Type B pancreatic cell (in vitro differentiated cells): ENCODE data around the gene STX12. TPM values are rescaled to one million over a fixed set of nuclear protein-coding genes. Genes with fewer than 3 reads are reported as not detected.
"Not testable (repeated sequence)": the region's sequence is repeated elsewhere in the genome, so short reads cannot be mapped to it uniquely, and the experiment has no call there.

Experiments used
- DNase-seq: peaks from one replicate; pipeline ENCODE4 v3.0.0; 2021; ENCODE audit warnings: mixed read lengths; ENCODE audit not compliant: unreplicated experiment; ENCODE audit errors: extremely low spot score
- H3K27ac Mint-ChIP-seq: 2 replicates; pipeline ENCODE4 v1.8.0; 2021; ENCODE audit warnings: mild to moderate bottlenecking, mixed read lengths
- H3K27me3 Mint-ChIP-seq: 2 replicates; pipeline ENCODE4 v1.8.0; 2021; ENCODE audit warnings: mixed read lengths
- H3K36me3 Mint-ChIP-seq: 2 replicates; pipeline ENCODE4 v1.8.0; 2021; ENCODE audit warnings: mixed read lengths
- H3K4me1 Mint-ChIP-seq: one replicate; pipeline ENCODE4 v1.8.0; 2021; ENCODE audit warnings: mixed read lengths; ENCODE audit not compliant: unreplicated experiment
- H3K4me3 Mint-ChIP-seq: 2 replicates; pipeline ENCODE4 v1.8.0; 2021; ENCODE audit warnings: mild to moderate bottlenecking, mixed read lengths
- H3K9me3 Mint-ChIP-seq: 2 replicates; pipeline ENCODE4 v1.8.0; 2021; ENCODE audit warnings: mixed read lengths
- CTCF ChIP-seq: fragments of 200-600 bp; sonication (generic); conservative IDR thresholded peaks from 2 replicates; pipeline ENCODE4 v1.5.0; 2021; ENCODE audit warnings: antibody characterized with exemption, mild to moderate bottlenecking
- total RNA-seq: library from RNA; stranded (reverse); gene quantifications from 2 replicates; pipeline ENCODE4 v1.2.1, GENCODE V29; 2021; ENCODE audit warnings: low replicate concordance

The STX12 gene
- total RNA-seq, 1 donor from 2014 or later = 28.9 TPM

GRCh38 chr1:27849951-27850350 is 76.9 kb downstream of the STX12 start:
- no peaks in the 10 kb centered on the region for H3K4me1 Mint-ChIP-seq

GRCh38 chr1:27855085-27855484 is 82.1 kb downstream of the STX12 start:
- no peak for TF ChIP-seq CTCF
- Mint-ChIP-seq H3K4me1 (peaks cover 5% of the 10 kb centered on the region), H3K4me3 (no peak overlapping the region)

More at GRCh38 chr1:27849951-27850350, 76.9 kb downstream of the STX12 start:
- H3K27ac Mint-ChIP-seq = no peak overlapping the region
- no peak overlapping the region for H3K4me3 Mint-ChIP-seq
- TF ChIP-seq CTCF = no peak
- no peak for DNase-seq
- H3K27me3 Mint-ChIP-seq = no peaks in the 10 kb centered on the region
- peaks cover 39% of the 10 kb centered on the region for H3K36me3 Mint-ChIP-seq
- H3K9me3 Mint-ChIP-seq = no peaks in the 10 kb centered on the region

GRCh38 chr1:27856561-27857343 is 83.7 kb downstream of the STX12 start:
- no peak for TF ChIP-seq CTCF
- Mint-ChIP-seq H3K27me3 (no peaks in the 10 kb centered on the region), H3K9me3 (no peaks in the 10 kb centered on the region), H3K4me1 (peaks cover 5% of the 10 kb centered on the region), H3K36me3 (peaks cover 1% of the 10 kb centered on the region), H3K4me3 (no peak overlapping the region), H3K27ac (no peak overlapping the region)
- DNase-seq = no peak

More at GRCh38 chr1:27855085-27855484, 82.1 kb downstream of the STX12 start:
- Mint-ChIP-seq H3K27ac (no peak overlapping the region), H3K36me3 (peaks cover 17% of the 10 kb centered on the region), H3K27me3 (no peaks in the 10 kb centered on the region), H3K9me3 (no peaks in the 10 kb centered on the region)
- no peak for DNase-seq

GRCh38 chr1:27857552-27857951 is 84.5 kb downstream of the STX12 start:
- not testable (repeated sequence) for H3K27me3 Mint-ChIP-seq, H3K36me3 Mint-ChIP-seq, H3K4me3 Mint-ChIP-seq, DNase-seq, H3K27ac Mint-ChIP-seq, H3K9me3 Mint-ChIP-seq, H3K4me1 Mint-ChIP-seq

- TF ChIP-seq CTCF = peak; percentile 92
- Mint-ChIP-seq H3K27ac (peak overlapping the region; percentile 65), H3K27me3 (no peaks in the 10 kb centered on the region)
Observed at GRCh38 chr1:27858072-27858948, 85.3 kb downstream of the STX12 start.

More at GRCh38 chr1:27858072-27858948, 85.3 kb downstream of the STX12 start:
- H3K4me3 Mint-ChIP-seq = no peak overlapping the region
- peak; percentile 83 for DNase-seq
- no peaks in the 10 kb centered on the region for H3K9me3 Mint-ChIP-seq
- H3K36me3 Mint-ChIP-seq = no peaks in the 10 kb centered on the region
- peaks cover 11% of the 10 kb centered on the region for H3K4me1 Mint-ChIP-seq
